Sigmoid colon (tissue), 7 donors: Measurements from ENCODE around the gene LRRIQ1. TPM values are rescaled to one million over a fixed set of nuclear protein-coding genes. Genes with fewer than 3 reads are reported as not detected.

Experiments
- DNase-seq: peaks from one replicate; pipeline ENCODE4 v3.0.0-alpha.2; 2019
- H3K27ac ChIP-seq, 4 donors: fragments of 200-600 bp; sonication (generic); one replicate each; pipeline ENCODE4 v1.5.1; 2016 to 2019; ENCODE audit warnings: mild to moderate bottlenecking in 1 of 4
- H3K27me3 ChIP-seq, 3 donors: fragments of 200-600 bp; sonication (generic); one replicate each; pipeline ENCODE4 v1.5.1; 2019; ENCODE audit warnings: mild to moderate bottlenecking in 1 of 3
- H3K36me3 ChIP-seq, 4 donors: fragments of 200-600 bp; sonication (generic); one replicate each; pipeline ENCODE4 v1.5.1; 2016 to 2019
- H3K4me1 ChIP-seq, 4 donors: fragments of 200-600 bp; sonication (generic); one replicate each; pipeline ENCODE4 v1.5.1; 2017 to 2019
- H3K4me3 ChIP-seq, 4 donors: fragments of 200-600 bp; sonication (generic); one replicate each; pipeline ENCODE4 v1.5.1; 2017 to 2019; ENCODE audit warnings: mild to moderate bottlenecking in 2 of 4, moderate library complexity in 1 of 4
- H3K9me3 ChIP-seq, 4 donors: fragments of 200-600 bp in 3 of 4; sonication (generic) in 3 of 4; one replicate each; pipeline versions ENCODE4 v1.5.1 to v1.6.1; 2013 to 2019
- CTCF ChIP-seq, 4 experiments: fragments of 450-650 bp in 3 of 4; fragments of 200-600 bp in 1 of 4; IDR thresholded peaks; one replicate each; pipeline ENCODE4 v1.5.1; 2016 to 2019; ENCODE audit warnings: antibody characterized with exemption in 4 of 4, mild to moderate bottlenecking in 3 of 4, moderate library complexity in 2 of 4
- EP300 ChIP-seq, 4 donors: sonication (generic); formaldehyde crosslinking; IDR thresholded peaks; one replicate each; pipeline ENCODE4 v1.6.1; 2017; ENCODE audit warnings: antibody characterized with exemption in 4 of 4
- POLR2A ChIP-seq, 2 donors: fragments of 450-650 bp; IDR thresholded peaks; one replicate each; pipeline ENCODE4 v1.6.1; 2016; ENCODE audit warnings: antibody characterized with exemption in 2 of 2, mild to moderate bottlenecking in 2 of 2, moderate library complexity in 2 of 2
- POLR2AphosphoS5 ChIP-seq, 4 donors: sonication (generic); formaldehyde crosslinking; IDR thresholded peaks; one replicate each; pipeline ENCODE4 v1.6.1; 2017; ENCODE audit warnings: antibody characterized with exemption in 4 of 4
- WGBS, 2 donors: extraction: QIAGEN DNeasy Blood & Tissue Kit; methylation state at CpG; one replicate each; pipeline ENCODE4 v1.1.7; 2013; 5-methylcytosine and 5-hydroxymethylcytosine counted together
- intact Hi-C: fragments of 100-400 bp; cut with DNase I; formaldehyde crosslinking; loops from one replicate; pipeline ENCODE4 v1.15.1; 2023
- polyA plus RNA-seq, 3 donors: library from polyadenylated mRNA; stranded (reverse); fragments of 200-250 nt; gene quantifications; one replicate each; pipeline ENCODE4 v1.2.3, GENCODE V29; 2013
- total RNA-seq, 4 donors: library from RNA; depleted of rRNA; stranded (reverse); fragments of >200 nt; gene quantifications; one replicate each; pipeline ENCODE4 v1.1.0, GENCODE V29; 2016
- donor health status: healthy with polysubstance abuse.
- donor health status: Bipolar disorder and iron deficiency.
- donor health status: healthy.

The LRRIQ1 gene
- total and polyA plus RNA-seq, 7 donors, result under 0.01 to 0.41 (median 0.19) TPM; not detected in 3

GRCh38 chr12:85005615-85006014 lies 30.5 kb upstream of the LRRIQ1 start:
- Histone ChIP-seq H3K27me3 (no peaks in the 10 kb centered on the region), H3K4me3 (no peak overlapping the region), H3K36me3 (no peaks in the 10 kb centered on the region), H3K27ac (no peak overlapping the region), H3K4me1 (no peaks in the 10 kb centered on the region), H3K9me3 (no peaks in the 10 kb centered on the region)
- DNase-seq, result no peak
- 67 to 89% methylated on average over 1 of the region's 1 CpG for WGBS, 2 donors
- TF ChIP-seq EP300 (IDR thresholded peaks at IDR 0.05), result no peak
- no peak for TF ChIP-seq POLR2A (IDR thresholded peaks at IDR 0.05)
- no peak for TF ChIP-seq POLR2AphosphoS5 (IDR thresholded peaks at IDR 0.05)
- TF ChIP-seq CTCF (IDR thresholded peaks at IDR 0.05), result no peak
- intact Hi-C loops, result no loop called here

GRCh38 chr12:85006206-85006605 lies 29.9 kb upstream of the LRRIQ1 start:
- H3K4me3 ChIP-seq, result no peak overlapping the region
- H3K9me3 ChIP-seq, result no peaks in the 10 kb centered on the region
- no peak for TF ChIP-seq POLR2A (IDR thresholded peaks at IDR 0.05)
- TF ChIP-seq CTCF (IDR thresholded peaks at IDR 0.05), result no peak
- no peak for TF ChIP-seq EP300 (IDR thresholded peaks at IDR 0.05)
- no peak for TF ChIP-seq POLR2AphosphoS5 (IDR thresholded peaks at IDR 0.05)
- 71 to 87% methylated on average over 1 of the region's 1 CpG for WGBS, 2 donors
- intact Hi-C loops, result no loop called here
- H3K36me3 ChIP-seq, result no peaks in the 10 kb centered on the region
- no peaks in the 10 kb centered on the region for H3K4me1 ChIP-seq
- no peak for DNase-seq
- no peak overlapping the region for H3K27ac ChIP-seq
- no peaks in the 10 kb centered on the region for H3K27me3 ChIP-seq

GRCh38 chr12:85007836-85008235 lies 28.3 kb upstream of the LRRIQ1 start:
- no peak for TF ChIP-seq EP300 (IDR thresholded peaks at IDR 0.05)
- TF ChIP-seq CTCF (IDR thresholded peaks at IDR 0.05), result no peak
- no peak for TF ChIP-seq POLR2AphosphoS5 (IDR thresholded peaks at IDR 0.05)
- TF ChIP-seq POLR2A (IDR thresholded peaks at IDR 0.05), result no peak
- Histone ChIP-seq H3K9me3 (no peaks in the 10 kb centered on the region), H3K27me3 (no peaks in the 10 kb centered on the region), H3K4me3 (no peak overlapping the region), H3K36me3 (no peaks in the 10 kb centered on the region), H3K27ac (no peak overlapping the region), H3K4me1 (no peaks in the 10 kb centered on the region)
- 13 to 52% methylated on average over 4 of the region's 4 CpGs for WGBS, 2 donors
- DNase-seq, result no peak
- intact Hi-C loops, result no loop called here

GRCh38 chr12:85016413-85016812 lies 19.7 kb upstream of the LRRIQ1 start:
- Histone ChIP-seq H3K4me3 (no peak overlapping the region), H3K9me3 (no peaks in the 10 kb centered on the region), H3K4me1 (no peaks in the 10 kb centered on the region), H3K36me3 (no peaks in the 10 kb centered on the region), H3K27me3 (no peaks in the 10 kb centered on the region), H3K27ac (no peak overlapping the region)
- WGBS, 2 donors, result 76 to 78% methylated on average over 1 of the region's 1 CpG
- intact Hi-C loops, result no loop called here
- DNase-seq, result no peak
- TF ChIP-seq POLR2AphosphoS5 (IDR thresholded peaks at IDR 0.05) (peak in 1 of 4 donors; percentile 32), EP300 (IDR thresholded peaks at IDR 0.05) (no peak)

GRCh38 chr12:85017133-85017532 lies 19.0 kb upstream of the LRRIQ1 start:
- Histone ChIP-seq H3K4me1 (no peaks in the 10 kb centered on the region), H3K9me3 (no peaks in the 10 kb centered on the region), H3K27ac (no peak overlapping the region), H3K4me3 (no peak overlapping the region), H3K36me3 (no peaks in the 10 kb centered on the region), H3K27me3 (no peaks in the 10 kb centered on the region)
- TF ChIP-seq POLR2A (IDR thresholded peaks at IDR 0.05) (no peak), POLR2AphosphoS5 (IDR thresholded peaks at IDR 0.05) (no peak), CTCF (IDR thresholded peaks at IDR 0.05) (no peak), EP300 (IDR thresholded peaks at IDR 0.05) (no peak)
- DNase-seq, result no peak
- intact Hi-C loops, result no loop called here
- WGBS, 2 donors, result 80 to 86% methylated on average over 3 of the region's 3 CpGs
